Measurements from ENCODE around the gene TPBGL.

TPBGL gene

DNA sequence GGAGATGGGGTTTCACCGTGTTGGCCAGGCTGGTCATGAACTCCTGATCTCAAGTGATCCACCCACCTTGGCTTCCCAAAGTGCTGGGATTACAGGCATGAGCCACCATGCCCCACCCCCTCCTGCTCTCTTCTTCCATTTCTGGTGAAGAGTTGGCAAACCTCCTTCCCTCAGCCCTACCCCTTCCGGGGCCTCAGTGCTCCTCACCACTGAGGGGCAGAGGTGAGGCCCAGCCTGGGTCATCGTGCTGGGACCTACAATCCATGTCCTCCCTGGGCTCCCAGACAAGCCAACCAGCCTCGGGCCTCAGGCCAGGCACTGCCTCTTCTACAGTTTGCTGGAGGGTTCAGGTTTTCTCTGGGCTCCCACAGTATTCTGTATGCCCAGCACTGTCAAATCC, 14.8 kb upstream of the TPBGL start:
- H3K4me3 ChIP-seq (ENCODE audit: low read depth, low read length): no peak overlapping the region
- TF ChIP-seq, protein P1, sequence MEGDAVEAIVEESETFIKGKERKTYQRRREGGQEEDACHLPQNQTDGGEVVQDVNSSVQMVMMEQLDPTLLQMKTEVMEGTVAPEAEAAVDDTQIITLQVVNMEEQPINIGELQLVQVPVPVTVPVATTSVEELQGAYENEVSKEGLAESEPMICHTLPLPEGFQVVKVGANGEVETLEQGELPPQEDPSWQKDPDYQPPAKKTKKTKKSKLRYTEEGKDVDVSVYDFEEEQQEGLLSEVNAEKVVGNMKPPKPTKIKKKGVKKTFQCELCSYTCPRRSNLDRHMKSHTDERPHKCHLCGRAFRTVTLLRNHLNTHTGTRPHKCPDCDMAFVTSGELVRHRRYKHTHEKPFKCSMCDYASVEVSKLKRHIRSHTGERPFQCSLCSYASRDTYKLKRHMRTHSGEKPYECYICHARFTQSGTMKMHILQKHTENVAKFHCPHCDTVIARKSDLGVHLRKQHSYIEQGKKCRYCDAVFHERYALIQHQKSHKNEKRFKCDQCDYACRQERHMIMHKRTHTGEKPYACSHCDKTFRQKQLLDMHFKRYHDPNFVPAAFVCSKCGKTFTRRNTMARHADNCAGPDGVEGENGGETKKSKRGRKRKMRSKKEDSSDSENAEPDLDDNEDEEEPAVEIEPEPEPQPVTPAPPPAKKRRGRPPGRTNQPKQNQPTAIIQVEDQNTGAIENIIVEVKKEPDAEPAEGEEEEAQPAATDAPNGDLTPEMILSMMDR (IDR thresholded peaks at IDR 0.05; ENCODE audit: low read depth, low read length, missing control alignments): no peak
- DNase-seq (ENCODE audit: low read depth): no peak

DNA sequence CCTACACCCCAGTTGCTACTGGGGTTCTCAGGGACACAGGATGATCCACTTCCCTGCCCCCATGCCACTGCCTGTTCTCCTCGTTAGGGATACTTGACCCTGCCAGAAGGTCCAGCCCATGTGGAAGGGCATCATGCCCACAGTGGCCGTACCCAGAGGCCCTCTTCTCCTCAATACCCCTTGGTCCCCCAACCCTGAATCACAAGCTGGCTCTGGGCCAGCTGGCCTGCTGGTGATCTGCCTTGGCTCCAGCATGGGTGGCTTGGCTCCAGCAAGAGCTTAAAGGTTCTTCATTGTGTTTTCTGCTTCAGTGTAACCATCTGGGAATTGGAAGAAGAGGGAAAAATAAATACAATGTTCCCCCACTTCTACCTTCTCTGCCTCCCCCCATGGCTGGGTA, 11.1 kb upstream of the TPBGL start:
- TF ChIP-seq, protein P1 (IDR thresholded peaks at IDR 0.05; ENCODE audit: low read depth, low read length, missing control alignments): no peak
- no peak overlapping the region for H3K4me3 ChIP-seq (ENCODE audit: low read depth, low read length)
- DNase-seq (ENCODE audit: low read depth): no peak

DNA sequence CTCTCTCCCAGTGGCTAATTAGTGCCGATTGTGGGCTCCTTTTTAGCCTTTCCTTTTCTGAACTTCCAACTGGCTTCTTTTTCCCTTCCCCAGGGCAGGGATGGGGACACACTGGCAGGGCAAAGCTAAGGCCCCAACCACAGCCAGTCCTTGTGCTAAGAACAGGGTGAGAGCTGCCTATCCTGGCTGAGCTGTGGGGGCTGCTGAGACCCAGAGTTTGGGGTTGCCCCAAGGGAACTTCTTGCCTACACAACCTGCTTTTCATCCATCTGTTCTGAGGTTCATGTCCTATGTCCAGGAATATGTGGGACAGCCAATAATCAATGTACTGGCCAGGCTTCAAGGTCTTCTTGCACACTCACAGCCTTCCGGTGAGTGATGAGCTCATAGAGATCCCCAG, 10.0 kb upstream of the TPBGL start:
- no peak overlapping the region for H3K4me3 ChIP-seq (ENCODE audit: low read depth, low read length)
- TF ChIP-seq, protein P1 (IDR thresholded peaks at IDR 0.05; ENCODE audit: low read depth, low read length, missing control alignments): no peak
- no peak for DNase-seq (ENCODE audit: low read depth)

DNA sequence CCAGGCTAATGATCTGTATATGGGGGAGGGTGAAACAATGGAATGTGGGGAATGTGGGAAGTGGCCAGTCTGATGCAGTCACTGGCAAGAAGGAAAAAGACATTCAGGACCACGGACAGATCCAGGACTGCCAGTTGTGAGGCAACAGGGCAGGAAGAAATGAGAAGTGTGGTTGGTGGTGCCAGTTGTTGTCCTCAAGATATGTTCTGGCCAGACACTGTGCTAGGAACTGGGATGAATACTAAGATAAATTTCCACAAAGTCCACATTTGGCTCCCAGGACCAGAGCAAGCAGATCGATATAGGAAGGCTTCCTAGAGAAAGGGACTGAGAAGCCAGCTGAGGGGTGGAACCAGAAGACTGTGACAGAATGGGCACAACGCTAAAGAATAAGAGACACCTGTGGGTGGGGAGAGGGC, 6.8 kb upstream of the TPBGL start:
- TF ChIP-seq, protein P1 (IDR thresholded peaks at IDR 0.05; ENCODE audit: low read depth, low read length, missing control alignments): no peak
- DNase-seq (ENCODE audit: low read depth): no peak
- no peak overlapping the region for H3K4me3 ChIP-seq (ENCODE audit: low read depth, low read length)

DNA sequence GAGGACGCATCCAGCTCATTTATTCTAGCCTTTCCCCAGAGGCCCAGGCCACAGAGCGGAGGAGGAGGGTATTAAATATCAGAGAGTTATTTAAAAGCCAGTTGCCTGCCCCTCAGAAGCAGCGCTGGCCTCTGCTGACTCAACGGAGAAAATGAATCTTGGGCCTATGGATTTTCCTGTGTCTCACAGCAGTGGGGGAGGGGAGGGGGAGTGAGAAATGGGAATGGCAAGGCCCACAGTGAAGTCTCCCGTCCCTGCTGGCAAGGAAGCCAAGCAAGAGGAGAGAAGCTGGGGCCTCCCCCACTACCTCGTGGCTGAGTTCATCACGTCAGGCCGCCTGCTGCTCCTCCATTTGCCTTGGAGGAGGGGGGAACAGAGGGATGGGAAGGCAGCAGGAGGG, 4.5 kb upstream of the TPBGL start:
- TF ChIP-seq, protein P1 (IDR thresholded peaks at IDR 0.05; ENCODE audit: low read depth, low read length, missing control alignments): no peak
- no peak overlapping the region for H3K4me3 ChIP-seq (ENCODE audit: low read depth, low read length)
- no peak for DNase-seq (ENCODE audit: low read depth)

DNA sequence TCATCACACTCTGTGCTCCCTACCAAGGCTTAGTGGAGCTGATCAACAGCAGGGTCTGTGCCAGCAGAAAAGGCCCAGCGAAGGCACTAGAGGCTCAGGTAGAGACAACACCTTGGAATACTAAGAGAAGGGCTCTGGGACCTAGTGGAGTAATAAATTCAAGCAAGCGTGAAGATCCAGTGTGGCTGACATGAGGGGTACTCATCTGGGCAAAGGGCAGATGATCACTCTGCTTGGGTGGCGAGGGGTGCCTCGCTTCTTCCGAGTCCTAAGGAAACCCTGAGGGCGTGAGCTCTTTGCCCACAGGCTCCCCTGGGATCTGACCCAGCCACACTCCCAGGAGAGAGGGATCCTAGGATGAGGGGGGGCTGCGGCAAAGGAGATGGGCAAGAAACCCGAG, 3.5 kb upstream of the TPBGL start:
- no peak overlapping the region for H3K4me3 ChIP-seq (ENCODE audit: low read depth, low read length)
- TF ChIP-seq, protein P1 (IDR thresholded peaks at IDR 0.05; ENCODE audit: low read depth, low read length, missing control alignments): no peak
- DNase-seq (ENCODE audit: low read depth): no peak

DNA sequence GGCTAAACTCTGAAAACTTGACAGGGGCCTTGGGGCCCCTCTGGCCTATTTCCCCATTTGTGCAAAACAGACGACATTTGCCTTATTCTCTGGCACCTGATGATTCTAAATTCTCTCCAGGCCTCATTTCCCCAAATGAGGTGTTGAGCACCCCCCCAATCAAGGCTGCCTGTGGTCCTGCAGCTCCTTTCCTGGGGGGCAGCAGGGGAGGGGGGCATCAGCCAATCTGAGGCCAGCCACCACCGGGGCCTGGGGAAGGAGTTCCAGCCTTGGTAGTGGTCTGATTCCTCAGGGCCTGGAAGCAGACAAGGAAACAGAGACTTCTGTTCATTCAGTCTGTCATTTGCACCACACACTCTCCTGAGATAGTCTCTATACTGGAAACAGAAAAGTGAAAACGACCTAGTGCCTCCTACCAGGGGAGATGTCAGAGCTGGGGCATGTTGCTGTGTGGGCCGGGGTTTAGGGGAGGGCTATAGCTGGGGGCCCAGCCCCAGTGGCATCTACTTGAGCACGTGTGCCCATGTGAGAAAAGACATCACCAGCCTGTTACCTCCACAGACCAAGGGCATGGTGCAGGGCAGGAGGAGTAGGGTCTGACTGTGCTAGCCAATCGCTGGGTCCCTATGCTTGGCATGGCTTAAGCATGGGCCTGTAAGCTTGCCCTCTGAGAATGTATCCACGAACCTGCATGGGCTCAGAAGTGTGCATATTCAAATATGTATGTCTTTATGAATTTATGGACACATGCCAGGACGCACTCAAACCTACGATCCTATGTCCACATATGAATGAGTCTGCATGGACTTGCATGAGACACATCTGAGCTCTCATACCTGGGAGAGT, 1.8 kb upstream of the TPBGL start:
- no peak for DNase-seq (ENCODE audit: low read depth)
- H3K4me3 ChIP-seq (ENCODE audit: low read depth, low read length): no peak overlapping the region
- TF ChIP-seq, protein P1 (IDR thresholded peaks at IDR 0.05; ENCODE audit: low read depth, low read length, missing control alignments): no peak

All from GM12864 (cell line).